H1 (cell line): ENCODE measurements around the gene CCDC88C. TPM values are rescaled to one million over a fixed set of nuclear protein-coding genes. Genes with fewer than 3 reads are reported as not detected.

Experiments
- SIN3A ChIP-seq, 2 experiments: IDR thresholded peaks in 1 of 2; conservative IDR thresholded peaks in 1 of 2; 2 replicates each; pipeline ENCODE4 v1.6.1; 2011 to 2012; ENCODE audit warnings: low read length in 2 of 2, improper control_type of control experiment in 1 of 2, low read depth in 1 of 2, mild to moderate bottlenecking in 1 of 2
- polyA plus RNA-seq, 7 experiments: library from polyadenylated mRNA; depleted of rRNA in 3 of 7; stranded (reverse) in 5 of 7; unstranded in 2 of 7; fragments of >200 nt in 5 of 7; fragments of 200-250 nt in 2 of 7; gene quantifications; 1 replicate in 5 of 7; 2 replicates in 1 of 7; 4 replicates in 1 of 7; pipeline versions ENCODE4 v1.2.1 to v1.2.3, GENCODE V29; 2011 to 2013; ENCODE audit warnings: missing spikeins in 2 of 7, mixed read lengths in 2 of 7
- total RNA-seq: library from RNA; stranded (reverse); fragmentation: NEBNext Ultra II Directional; extraction: Animal tissue kit (Norgen Biotek cat#: 25700); gene quantifications from 2 replicates; pipeline ENCODE4 v1.2.1, GENCODE V29; 2021

Gene CCDC88C
- total and polyA plus RNA-seq, 2 of the 8 experiments (the other 6 are each of a cell fraction or from before 2014, with no cell fraction given): 10.3 to 57.7 TPM

DNA sequence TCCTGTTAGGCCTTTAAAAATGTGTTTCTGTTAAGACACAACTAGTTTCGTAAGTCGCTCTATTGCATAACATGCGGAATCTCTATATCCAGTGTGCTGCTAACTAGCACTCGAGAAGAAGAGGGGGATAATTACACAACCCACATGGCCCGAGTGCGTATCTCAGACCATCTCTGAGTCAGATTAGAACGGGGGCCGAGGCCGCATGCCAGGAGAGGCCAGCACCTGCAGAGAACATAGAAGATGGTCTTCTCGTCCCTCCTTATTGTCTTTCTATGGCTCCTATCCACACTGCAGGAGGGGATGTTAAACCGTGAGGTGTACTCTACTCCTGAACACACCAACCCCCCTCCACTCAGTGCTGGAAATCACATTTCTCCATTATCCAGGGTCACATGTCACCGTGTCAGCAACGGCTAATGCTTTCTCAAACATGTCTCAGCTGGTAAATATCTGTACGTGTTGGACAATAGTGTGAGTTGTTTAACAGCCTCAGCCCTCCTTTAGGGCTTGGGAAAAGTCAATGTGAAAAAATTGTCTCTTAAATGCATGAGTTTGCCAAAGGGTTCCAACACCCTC, 56.3 kb downstream of the CCDC88C start (continued):
- TF ChIP-seq SIN3A (conservative IDR thresholded peaks at IDR 0.05 in 1 of 2, IDR thresholded peaks at IDR 0.05 in 1 of 2; ENCODE audit: low read depth in 1 of 2, low read length in 2 of 2): no peak
- TF ChIP-seq, all 59 proteins: peak for 0
